Measurements from ENCODE around the gene MYRIP. TPM values are rescaled to one million over a fixed set of nuclear protein-coding genes. Genes with fewer than 3 reads are reported as not detected.
"Not testable (repeated sequence)": the region's sequence is repeated elsewhere in the genome, so short reads cannot be mapped to it uniquely, and the experiment has no call there.

Gene MYRIP
- total RNA-seq, 1 experiment from 2014 or later: 0.44 TPM

- Histone ChIP-seq H3K27ac (ENCODE audit: low read depth, low read length) (no peak overlapping the region), H3K27me3 (ENCODE audit: insufficient read depth, low read length) (peaks cover 6% of the 10 kb centered on the region; the same call in 1 of the 2 replicates), H3K9me2 (ENCODE audit: insufficient read depth) (no peaks in the 10 kb centered on the region), H3K36me3 (ENCODE audit: control insufficient read depth in 1 of 2, insufficient read depth in 2 of 2, low read length in 2 of 2) (no peaks in the 10 kb centered on the region), H2AFZ (ENCODE audit: low read depth, low read length, poor library complexity, severe bottlenecking) (no peak overlapping the region), H3K4me3 (replicated peaks in 1 of 2; ENCODE audit: low read depth in 1 of 2, low read length in 2 of 2) (no peak overlapping the region), H3K4me2 (ENCODE audit: low read length) (no peak overlapping the region), H3K9me3 (ENCODE audit: control insufficient read depth in 1 of 2, insufficient read depth in 1 of 2, low read depth in 1 of 2, low read length in 2 of 2) (no peaks in the 10 kb centered on the region; a peak in 1 of 4 replicates), H3K79me2 (ENCODE audit: insufficient read depth, low read length) (no peaks in the 10 kb centered on the region), H3K9ac (ENCODE audit: low read length) (no peak overlapping the region), H3K4me1 (ENCODE audit: control insufficient read depth in 1 of 2, insufficient read depth in 2 of 2, low read length in 2 of 2) (no peaks in the 10 kb centered on the region), H4K20me1 (ENCODE audit: insufficient read depth) (no peaks in the 10 kb centered on the region)
- POLR2A ChIA-PET: no interaction called here
- intact Hi-C loops (cut with micrococcal nuclease): no loop called here
- no peak for TF ChIP-seq YY1 (IDR thresholded peaks at IDR 0.05; ENCODE audit: extremely low read depth, insufficient replicate concordance, low read depth, low read length)
- no peak for TF ChIP-seq MAX (IDR thresholded peaks at IDR 0.05)
- no peak for TF ChIP-seq ZBTB33 (IDR thresholded peaks at IDR 0.05; ENCODE audit: extremely low read depth, insufficient replicate concordance, low read length)
- TF ChIP-seq RAD21 (IDR thresholded peaks at IDR 0.05; ENCODE audit: low read depth): no peak
- TF ChIP-seq CTCF (IDR thresholded peaks at IDR 0.05 in 2 of 3, conservative IDR thresholded peaks at IDR 0.05 in 1 of 3; ENCODE audit: borderline replicate concordance in 1 of 3, insufficient read depth in 1 of 3, low read depth in 2 of 3, low read length in 2 of 3): no peak
- RAD21 ChIA-PET (ENCODE audit: low non-redundant PET in 1 of 2, low total read pairs in 2 of 2, uncharacterized antibody in 2 of 2, unreplicated experiment in 2 of 2): no interaction called here
- BruUV-seq (replicated peaks): no TSS peak
- DNase-seq (ENCODE audit: low read depth, low spot score): no peak
- CTCF ChIA-PET: no interaction called here
- ATAC-seq: no peak
These were observed 8.2 kb upstream of the MYRIP start for GRCh38 chr3:39801216-39801615.

GRCh38 chr3:39802486-39802885, 6.9 kb upstream of the MYRIP start:
- H3K27ac ChIP-seq (ENCODE audit: low read depth, low read length); H3K9me2 ChIP-seq (ENCODE audit: insufficient read depth); DNase-seq (ENCODE audit: low read depth, low spot score); H2AFZ ChIP-seq (ENCODE audit: low read depth, low read length, poor library complexity, severe bottlenecking); H3K9me3 ChIP-seq (ENCODE audit: control insufficient read depth in 1 of 2, insufficient read depth in 1 of 2, low read depth in 1 of 2, low read length in 2 of 2); H3K4me1 ChIP-seq (ENCODE audit: control insufficient read depth in 1 of 2, insufficient read depth in 2 of 2, low read length in 2 of 2); H3K36me3 ChIP-seq (ENCODE audit: control insufficient read depth in 1 of 2, insufficient read depth in 2 of 2, low read length in 2 of 2); H4K20me1 ChIP-seq (ENCODE audit: insufficient read depth); H3K79me2 ChIP-seq (ENCODE audit: insufficient read depth, low read length); H3K9ac ChIP-seq (ENCODE audit: low read length); BruUV-seq (replicated peaks); RAD21 ChIA-PET (ENCODE audit: low non-redundant PET in 1 of 2, low total read pairs in 2 of 2, uncharacterized antibody in 2 of 2, unreplicated experiment in 2 of 2); H3K4me3 ChIP-seq (replicated peaks in 1 of 2; ENCODE audit: low read depth in 1 of 2, low read length in 2 of 2); intact Hi-C loops (cut with micrococcal nuclease); CTCF ChIA-PET; ATAC-seq; H3K4me2 ChIP-seq (ENCODE audit: low read length); POLR2A ChIA-PET: not testable (repeated sequence)
- peaks cover 14% of the 10 kb centered on the region; the same call in 1 of the 2 replicates for H3K27me3 ChIP-seq (ENCODE audit: insufficient read depth, low read length)

Measured in HCT116 (cell line).